ENCODE results near the gene TRPV4. TPM values are rescaled to one million over a fixed set of nuclear protein-coding genes. Genes with fewer than 3 reads are reported as not detected.
"Not testable (repeated sequence)": the region's sequence is repeated elsewhere in the genome, so short reads cannot be mapped to it uniquely, and the experiment has no call there.

Gene TRPV4
- polyA plus RNA-seq (ENCODE audit: insufficient read length in 4 of 4) = 10 to 100 TPM in 2 of 4 donors, 1 to 10 TPM in 2; 1.5 to 19.7 (median 10.0) TPM

DNA sequence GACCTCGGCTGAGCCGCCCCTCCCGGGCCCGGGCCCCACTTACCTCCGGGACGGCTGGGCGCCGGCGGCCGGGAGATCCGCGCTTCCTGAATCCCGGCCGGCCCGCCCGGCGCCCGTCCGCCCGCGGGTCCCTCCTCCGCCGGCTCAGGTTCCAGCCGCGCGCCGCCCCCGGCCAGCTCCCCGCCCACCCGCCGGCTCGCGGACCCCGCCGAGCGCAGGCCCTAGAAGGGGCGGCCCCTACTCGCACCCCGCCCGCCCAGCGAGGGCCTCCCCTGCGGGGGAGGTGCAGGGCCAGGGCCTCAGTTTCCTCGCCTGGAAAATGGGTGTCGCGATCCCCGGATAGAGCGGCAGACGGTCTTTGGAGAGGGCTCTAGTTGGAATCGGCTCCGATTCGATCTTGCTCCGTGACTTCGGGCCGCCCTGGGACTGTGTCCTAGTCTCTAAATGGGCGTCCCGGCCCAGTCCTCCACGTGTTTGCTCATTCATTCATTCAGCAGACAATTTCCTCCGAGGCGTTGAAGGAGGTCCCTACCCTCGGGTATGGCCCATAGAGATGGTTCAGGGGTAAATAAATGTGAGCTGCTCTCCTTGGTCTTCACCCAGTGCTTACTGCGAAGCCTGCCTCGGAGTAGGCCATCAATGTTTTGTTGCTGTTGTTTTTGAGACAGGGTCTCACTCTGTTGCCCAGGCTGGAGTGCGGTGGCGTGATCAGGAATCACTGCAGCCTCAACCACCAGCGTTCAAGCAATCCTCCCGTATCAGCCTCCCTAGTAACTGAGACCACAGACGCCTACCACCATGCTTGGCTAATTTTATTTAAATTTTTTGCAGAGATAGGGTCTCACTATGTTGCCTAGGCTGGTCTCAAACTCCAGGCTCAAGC is at the start of gene TRPV4:
TSS of gene TRPV4 (minus strand) at position 92 of the 883 bp plus-strand sequence. CDS start 18,602 bp downstream, outside the sequence.
- no peak for DNase-seq (ENCODE audit: low read depth in 4 of 4, low spot score in 3 of 4)

DNA sequence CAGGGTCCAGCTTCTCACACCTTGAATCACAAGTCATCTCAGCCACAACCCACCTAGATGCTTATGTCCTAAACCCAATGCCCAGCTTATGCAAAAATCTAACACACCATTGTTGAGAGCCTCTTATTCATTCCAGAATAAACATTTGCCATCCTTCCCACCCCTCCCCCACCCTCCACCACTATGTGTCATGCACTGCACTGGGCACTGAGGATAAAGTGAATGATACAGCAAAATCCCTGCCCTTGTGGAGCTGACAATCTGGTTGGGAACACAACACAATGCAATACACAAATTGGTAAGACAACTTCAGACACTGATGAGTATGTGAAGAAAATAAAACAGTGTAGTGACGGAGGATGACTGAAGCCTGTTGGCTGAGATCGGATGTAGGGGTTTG is 48.6 kb upstream of the TRPV4 start:
- no peak for DNase-seq (ENCODE audit: low read depth in 4 of 4, low spot score in 3 of 4)

DNA sequence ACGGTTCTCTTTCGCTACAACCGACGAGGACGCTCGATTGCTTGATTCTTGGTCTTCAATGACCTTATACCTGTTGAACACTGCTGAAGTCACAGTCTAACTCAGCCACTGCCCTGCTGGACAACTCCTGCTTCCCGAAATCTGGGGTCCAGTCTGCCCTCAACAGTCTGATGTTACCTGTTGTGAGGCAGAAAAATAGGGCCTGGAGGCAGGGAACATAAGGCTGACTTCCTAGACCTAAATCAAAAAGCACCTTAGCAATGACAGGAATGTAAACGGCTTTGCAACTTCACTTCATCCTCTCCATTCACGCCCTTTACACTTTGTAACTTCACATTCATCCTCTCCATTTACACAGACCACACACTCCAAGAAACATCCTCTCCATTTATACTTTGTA is 47.7 kb upstream of the TRPV4 start:
- no peak for DNase-seq (ENCODE audit: low read depth in 4 of 4, low spot score in 3 of 4)

DNA sequence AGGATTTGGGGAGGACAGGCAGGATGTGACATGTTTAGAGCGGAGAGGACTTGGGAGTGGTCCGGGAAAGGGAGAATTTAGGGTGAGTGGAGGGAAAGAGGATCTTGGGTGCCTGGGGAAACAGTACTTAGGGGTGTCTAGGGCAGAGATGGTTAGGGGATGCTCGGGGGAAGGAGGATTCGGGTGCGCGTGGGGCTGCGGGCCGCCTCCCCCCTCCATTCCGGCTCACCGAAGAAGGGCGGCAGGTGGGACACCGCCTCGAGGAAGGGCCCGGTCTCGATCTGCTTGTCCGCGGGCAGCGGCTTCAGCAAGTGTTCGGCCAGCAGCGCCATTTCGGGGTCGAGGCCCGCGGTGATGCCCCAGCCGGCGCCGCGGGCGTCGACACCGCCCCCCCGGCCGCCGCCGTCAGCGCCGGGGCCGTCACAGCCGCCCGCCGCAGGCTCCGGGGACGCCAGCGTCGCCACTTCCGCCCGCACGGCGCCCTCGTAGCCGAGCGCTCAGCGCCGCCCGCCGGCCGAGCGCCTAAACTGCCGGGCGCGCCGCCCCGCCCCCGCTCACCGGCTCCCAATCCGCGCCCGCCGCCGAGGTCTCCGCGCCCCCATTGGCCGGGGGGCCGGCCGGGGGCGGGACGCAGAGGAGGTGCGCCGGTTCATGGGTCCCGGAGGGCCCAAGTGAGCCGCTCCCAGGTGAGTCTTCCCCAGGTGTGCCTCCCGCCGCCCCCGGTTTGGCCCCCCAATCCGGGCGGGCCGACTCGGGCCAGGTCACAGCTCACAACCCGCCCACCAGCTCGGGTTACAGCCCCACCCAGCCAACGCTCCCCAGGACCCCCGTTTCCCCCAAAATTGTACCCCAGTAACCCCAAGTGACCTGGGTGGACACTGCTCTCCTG is 47.1 kb upstream of the TRPV4 start, which contains the start of gene GLTP:
TSS of gene GLTP (minus strand) at position 499 of the 889 bp plus-strand sequence. CDS start at position 332, 167 bp downstream.
- peak in 3 of 4 donors; percentile 73 to 80 (median 78) for DNase-seq (ENCODE audit: low read depth in 4 of 4, low spot score in 3 of 4)

DNA sequence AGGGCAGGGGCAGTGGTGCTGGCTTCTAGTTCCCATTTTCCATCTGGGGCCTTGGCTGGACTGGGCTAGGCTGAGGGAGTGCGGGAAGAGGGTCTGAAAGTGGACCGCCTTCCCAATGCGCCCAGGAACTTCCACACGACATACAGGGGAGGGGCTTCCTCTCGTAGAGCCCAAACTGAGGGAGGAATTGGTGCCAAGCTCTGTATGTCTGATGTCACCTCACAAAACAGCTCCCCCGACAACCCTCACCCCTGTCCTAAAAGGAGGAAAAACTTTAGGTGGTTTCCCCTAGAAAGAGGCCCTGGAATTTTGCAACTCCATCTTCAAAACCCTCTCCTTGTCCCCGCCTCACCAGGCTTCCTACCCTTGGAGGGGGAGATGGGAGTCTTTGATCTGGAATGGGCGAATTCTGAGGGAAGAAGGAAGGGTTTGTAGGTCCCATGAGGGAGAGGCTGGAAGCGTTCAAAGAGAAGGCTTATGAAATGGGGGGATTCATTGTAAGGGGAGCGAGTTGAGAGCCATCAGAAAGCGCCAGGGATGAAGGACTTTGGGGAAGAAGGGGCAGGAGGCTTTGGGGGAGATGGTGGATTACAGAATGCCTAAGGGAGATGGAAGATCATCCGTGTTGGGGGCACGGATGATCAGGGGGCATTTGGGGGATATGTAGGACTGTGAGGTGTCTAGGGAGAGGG is 46.3 kb upstream of the TRPV4 start:
- DNase-seq (ENCODE audit: low read depth in 4 of 4, low spot score in 3 of 4) = no peak

DNA sequence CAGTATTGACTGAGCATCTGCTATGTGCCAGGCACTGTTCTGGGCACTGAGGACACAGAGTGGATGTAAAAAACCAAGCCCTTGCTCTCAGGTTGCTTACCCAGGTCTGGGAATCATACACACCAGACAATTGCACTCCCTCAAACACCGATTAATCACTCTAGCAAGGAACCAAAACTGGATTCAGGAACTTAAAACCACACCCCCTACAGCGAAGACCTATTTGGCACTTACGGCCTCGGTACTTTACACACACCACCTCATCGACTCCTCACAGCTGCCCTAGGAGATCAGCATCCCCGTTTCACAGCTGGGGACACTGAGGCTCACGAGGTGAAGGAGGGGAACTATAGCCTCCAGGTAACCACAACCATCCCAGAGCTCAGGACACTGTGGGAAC is 45.6 kb upstream of the TRPV4 start:
- DNase-seq (ENCODE audit: low read depth in 4 of 4, low spot score in 3 of 4) = no peak

DNA sequence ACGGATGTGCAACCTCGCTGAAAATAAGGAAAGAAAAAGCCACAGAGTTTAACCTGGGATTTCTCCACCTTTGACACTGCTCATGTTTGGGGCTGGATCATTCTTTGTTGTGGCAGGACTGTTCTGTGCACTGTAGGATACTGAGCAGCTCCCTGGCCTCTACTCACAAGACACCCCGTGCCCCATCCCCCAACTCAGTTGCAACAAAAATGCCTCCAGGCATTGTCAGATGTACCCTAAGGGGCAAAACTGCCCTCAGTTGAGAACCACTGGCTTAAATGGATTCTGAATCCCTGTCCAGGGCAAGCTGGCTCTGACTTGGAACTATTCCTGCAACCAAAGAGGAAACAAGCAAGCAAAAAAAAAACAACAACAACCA is 45.0 kb upstream of the TRPV4 start:
- DNase-seq (ENCODE audit: low read depth in 4 of 4, low spot score in 3 of 4) = no peak

DNA sequence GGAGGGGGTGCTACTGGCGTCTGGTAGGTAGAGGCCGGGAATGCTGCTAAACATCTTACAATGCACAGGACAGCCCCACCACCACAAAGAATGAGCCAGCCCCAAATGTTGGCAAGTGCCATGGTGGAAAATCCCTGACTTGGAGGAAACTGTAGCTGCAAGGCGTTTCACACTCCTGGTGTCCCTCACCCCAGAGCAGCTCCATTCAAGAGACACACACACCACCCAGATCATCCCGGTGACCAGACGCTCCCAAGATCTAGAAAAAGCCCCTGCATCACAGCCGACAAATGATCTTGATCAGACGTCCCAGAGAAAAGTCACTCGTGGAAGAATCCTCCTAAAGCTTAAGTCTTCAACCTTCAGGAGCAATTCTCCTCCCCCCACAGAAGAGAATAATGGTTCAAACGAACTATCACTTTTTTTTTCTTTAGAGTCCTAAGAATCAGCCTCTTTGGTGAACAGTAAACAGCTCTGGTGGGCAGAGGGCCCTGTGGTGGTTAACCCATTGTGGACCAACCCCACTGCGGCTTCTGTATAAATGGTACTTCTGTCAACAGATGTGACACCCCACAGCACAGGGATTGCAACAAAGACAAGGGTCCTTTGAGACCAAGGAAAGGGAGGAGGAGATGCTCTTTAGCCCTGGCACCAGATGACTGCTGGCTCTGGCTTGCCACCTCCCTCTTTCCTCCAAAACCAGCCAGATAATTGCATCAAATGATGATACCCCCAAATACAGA is 44.5 kb upstream of the TRPV4 start:
- DNase-seq (ENCODE audit: low read depth in 4 of 4, low spot score in 3 of 4) = no peak

DNA sequence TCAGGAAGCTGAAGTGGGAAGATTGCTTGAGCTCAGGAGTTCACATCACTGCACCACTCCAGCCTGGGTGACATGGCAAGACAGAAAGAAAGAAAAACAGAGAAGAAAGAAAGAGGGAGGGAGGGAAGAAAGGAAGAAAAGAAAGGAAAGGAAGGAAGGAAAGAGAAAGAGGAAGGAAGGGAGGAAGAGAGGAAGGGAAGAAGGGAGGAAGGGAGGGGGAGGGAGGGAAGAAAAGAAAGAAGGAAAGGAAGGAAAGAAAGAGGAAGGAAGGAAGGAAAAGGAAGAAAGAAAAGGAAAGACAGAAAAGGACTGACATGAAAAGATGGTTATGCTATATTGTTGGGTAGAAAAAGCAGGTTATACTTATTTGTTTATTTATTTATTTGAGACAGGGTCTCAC is 43.2 kb upstream of the TRPV4 start:
- no peak for DNase-seq (ENCODE audit: low read depth in 4 of 4, low spot score in 3 of 4)

DNA sequence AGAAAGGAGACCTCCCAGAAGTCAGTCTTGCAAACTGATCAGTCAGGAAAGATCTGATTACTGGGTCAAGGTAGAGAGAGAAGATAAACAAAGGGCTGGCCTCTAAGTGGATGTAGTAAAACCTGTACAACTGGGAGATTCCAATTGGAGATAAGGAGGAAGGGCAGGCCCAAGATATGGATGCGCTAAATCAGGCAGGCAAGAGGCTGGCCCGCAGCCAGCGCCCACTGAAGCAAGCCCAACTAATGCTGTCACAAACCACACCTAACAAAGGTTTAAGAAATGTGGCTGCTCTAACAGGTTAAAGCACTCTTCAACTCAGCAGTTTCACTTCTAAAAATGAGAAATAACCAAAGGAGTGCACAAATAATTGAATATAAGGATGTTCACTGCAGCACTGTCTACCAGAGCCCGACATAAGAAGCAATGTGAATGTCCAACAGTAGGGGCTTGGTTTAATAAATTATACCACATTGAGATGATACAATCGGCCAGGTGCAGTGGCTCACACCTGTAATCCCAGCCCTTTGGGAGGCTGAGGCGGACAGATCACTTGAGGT is 42.5 kb upstream of the TRPV4 start:
- DNase-seq (ENCODE audit: low read depth in 4 of 4, low spot score in 3 of 4) = no peak

DNA sequence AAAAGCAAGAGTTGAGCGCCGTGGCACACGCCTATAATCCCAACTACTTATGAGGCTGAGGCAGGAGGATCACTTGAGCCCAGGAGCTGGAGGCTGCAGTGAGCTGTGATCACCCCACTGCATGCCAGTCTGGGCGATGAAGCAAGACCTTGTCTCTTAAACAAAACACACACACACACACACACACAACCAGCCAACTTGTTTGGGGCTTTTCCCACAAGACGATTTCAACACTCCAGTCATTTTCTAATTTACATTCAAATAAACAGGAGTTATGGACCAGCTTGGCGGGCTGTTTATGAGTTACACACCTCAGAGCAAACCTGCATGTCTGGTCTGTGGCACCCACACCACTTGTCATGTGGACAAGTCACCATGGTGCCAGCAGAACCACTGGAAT is 40.5 kb upstream of the TRPV4 start:
- no peak for DNase-seq (ENCODE audit: low read depth in 4 of 4, low spot score in 3 of 4)

DNA sequence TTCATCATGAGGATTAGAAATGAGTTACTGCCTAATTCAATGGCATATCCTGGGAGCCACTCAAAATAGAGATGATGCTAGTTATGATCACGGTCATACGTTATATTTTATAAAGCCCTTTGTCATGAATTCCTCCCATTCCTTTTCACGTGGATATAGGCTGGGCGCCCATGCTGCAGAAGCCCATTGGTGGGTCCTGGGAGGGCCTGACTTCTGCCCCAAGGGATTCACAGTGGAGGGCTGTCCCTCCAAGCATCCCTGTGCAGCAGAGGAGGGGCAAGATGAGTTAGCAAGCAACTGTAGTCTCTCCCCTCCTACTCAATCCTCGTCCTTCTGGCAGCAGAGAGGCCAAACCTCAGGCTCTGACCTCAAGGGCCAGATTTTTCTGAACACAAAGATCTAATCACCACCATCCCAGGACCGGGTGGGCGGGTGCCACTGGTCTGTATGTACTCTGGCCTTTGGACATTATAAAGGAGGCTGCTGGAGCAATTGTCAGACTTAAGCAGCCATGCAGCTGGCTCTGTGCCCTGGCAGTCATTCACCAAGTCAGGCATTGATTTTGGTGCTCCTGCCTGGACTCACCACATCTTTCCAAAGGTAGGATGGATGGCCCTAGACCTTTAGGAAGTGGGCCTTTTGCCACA is 38.6 kb upstream of the TRPV4 start:
- no peak for DNase-seq (ENCODE audit: low read depth in 4 of 4, low spot score in 3 of 4)

DNA sequence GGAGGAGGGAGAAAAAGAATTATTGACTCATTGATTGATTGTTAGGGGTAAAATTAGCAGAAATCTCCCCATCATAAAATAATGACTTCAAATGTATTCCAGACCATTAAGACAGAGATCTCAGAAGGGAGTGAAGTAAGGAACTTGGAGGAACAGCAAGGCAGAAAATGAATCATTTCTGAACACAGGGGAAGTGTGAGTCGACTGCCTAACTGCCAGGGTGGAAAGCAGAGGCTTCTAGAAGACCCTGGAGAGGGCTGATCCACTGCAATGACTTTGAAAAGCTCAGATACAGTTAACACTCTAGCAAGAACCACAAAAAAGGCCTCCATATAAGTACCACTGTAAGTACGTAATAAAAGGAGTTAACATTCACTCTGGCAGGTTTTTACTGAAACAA is 37.5 kb upstream of the TRPV4 start:
- no peak for DNase-seq (ENCODE audit: low read depth in 4 of 4, low spot score in 3 of 4)

DNA sequence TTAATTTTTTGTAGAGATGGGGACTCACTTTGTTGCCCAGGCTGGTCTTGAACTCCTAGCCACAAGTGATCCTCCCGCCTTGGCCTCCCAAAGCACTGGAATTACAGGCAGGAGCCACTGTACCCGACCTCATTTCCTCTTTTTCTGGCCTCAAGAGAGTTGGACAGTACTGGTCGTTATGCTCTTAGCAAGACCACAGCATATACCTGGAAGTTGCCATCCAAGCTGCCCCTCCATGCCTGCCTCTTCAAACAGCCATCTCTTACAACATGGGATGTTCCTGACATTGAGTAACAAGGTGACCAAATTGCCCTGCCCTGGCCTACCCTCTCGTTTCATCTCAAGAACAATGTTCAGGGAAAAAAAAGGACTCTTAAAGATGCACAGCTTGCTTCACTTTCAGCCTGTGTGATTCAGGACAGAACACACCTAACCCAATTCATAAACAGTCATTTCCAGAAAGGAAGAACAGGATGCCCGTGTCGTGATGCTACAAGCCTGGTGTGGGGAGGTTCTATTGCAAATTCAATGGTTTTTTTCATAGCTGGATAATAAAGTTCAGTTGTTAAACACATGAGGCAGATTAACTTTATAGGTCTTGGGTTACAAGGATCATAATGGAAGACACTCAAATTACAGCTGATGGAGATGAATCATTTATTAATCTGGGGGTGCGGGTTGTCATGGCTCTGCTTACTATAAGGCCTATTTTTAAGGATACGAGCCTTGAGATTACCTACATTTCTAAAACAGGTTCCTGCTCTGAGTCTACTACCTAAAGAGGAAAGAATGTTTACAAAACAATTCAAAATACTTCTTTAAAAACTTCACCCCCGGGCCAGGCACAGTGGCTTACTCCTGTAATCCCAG is 35.2 kb upstream of the TRPV4 start:
- no peak for DNase-seq (ENCODE audit: low read depth in 4 of 4, low spot score in 3 of 4)

DNA sequence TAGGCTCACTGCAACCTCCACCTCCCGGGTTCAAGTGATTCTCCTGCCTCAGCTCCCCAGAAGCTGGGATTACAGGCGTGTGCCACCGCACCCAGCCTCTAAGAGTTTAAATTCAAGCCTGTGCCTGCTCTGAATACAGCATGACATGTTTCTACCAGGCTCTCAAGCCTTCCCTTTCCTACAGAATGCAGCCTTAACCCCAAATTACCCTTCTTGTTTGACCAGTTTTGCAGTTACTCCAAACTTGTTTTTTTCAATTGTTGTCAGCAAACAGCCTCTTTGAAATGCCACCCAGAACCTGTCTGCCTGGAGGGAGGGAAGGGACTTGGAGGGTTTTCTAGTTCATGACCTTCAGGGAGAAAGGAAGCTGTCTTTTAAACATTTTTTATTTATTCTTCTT is 31.7 kb upstream of the TRPV4 start:
- no peak for DNase-seq (ENCODE audit: low read depth in 4 of 4, low spot score in 3 of 4)

DNA sequence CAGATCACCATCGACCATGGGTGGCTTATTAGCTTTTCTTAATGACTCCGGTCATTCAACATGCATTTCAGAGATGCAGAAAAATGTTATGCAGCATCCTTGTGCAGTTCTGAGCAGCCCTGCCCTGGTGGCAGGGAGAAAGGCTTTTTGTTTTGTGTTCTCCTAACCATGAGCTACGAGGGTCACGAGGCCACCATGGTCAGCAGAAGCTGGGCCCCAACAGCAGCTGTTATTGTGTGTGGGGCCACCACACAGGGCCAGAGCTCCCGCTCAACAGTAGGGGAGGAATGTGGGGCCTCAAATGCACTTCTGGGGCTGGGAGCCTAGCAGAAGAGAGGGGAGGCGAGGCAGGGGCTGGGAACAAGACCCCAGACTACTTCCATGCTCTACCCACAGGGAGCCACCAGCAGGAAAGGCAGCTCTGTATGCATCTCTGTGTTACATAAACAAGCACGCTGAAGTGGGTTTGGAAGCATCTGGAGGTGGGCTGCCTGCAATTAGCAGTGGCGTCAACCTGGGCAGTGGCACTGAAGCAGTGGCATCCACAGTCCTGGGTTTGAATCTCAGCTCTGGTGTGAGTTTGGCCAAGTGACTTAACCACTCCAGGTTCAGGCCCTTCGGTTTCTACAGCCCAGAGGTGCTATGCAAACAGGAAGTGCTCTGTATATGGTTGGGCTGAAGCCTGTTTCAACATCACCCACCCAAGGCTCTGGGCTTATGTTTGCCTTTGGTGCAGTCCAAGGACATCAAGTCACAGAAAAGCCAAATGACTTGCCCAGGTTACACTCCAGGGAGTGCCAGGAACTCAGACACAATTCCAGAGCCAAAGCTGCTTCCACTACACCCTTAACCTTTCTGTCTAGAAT is 30.9 kb upstream of the TRPV4 start:
- DNase-seq (ENCODE audit: low read depth in 4 of 4, low spot score in 3 of 4) = no peak

DNA sequence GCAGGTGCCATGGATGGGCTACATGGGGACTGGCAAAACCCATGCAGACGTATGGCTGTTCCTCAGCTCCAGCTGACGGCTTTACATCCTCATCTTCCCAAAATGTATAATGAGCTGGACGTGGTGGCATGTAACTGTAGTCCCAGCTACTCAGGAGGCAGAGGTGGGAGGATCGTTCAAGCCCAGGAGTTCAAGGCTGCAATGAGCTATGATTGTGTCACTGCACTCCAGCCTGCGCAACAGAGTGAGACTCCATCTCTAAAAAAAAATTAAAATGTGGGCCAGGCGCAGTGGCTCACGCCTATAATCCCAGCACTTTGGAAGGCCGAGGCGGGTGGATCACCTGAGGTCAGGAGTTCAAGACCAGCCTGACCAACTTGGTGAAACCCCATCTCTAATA is 29.3 kb upstream of the TRPV4 start:
- DNase-seq (ENCODE audit: low read depth in 4 of 4, low spot score in 3 of 4) = not testable (repeated sequence)
